ENCODE measurements around the gene DPP8.

DPP8 gene

GRCh38 chr15:65535192-65535591, 17.7 kb upstream of the DPP8 start:
- Histone ChIP-seq H3K4me1 (no peaks in the 10 kb centered on the region), H2AFZ (no peak overlapping the region), H3K79me2 (peaks cover 7% of the 10 kb centered on the region), H3K4me2 (ENCODE audit: low read length) (no peak overlapping the region), H3K27ac (no peak overlapping the region), H3K4me3 (ENCODE audit: low read depth, low read length) (no peak overlapping the region), H3K9ac (no peak overlapping the region), H3K9me3 (ENCODE audit: control insufficient read depth, low read length) (no peaks in the 10 kb centered on the region), H3K36me3 (ENCODE audit: control insufficient read depth, insufficient read depth, low read length) (no peaks in the 10 kb centered on the region), H3K27me3 (ENCODE audit: control insufficient read depth, insufficient read depth, low read length) (no peaks in the 10 kb centered on the region)
- TF ChIP-seq, protein P1, sequence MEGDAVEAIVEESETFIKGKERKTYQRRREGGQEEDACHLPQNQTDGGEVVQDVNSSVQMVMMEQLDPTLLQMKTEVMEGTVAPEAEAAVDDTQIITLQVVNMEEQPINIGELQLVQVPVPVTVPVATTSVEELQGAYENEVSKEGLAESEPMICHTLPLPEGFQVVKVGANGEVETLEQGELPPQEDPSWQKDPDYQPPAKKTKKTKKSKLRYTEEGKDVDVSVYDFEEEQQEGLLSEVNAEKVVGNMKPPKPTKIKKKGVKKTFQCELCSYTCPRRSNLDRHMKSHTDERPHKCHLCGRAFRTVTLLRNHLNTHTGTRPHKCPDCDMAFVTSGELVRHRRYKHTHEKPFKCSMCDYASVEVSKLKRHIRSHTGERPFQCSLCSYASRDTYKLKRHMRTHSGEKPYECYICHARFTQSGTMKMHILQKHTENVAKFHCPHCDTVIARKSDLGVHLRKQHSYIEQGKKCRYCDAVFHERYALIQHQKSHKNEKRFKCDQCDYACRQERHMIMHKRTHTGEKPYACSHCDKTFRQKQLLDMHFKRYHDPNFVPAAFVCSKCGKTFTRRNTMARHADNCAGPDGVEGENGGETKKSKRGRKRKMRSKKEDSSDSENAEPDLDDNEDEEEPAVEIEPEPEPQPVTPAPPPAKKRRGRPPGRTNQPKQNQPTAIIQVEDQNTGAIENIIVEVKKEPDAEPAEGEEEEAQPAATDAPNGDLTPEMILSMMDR (IDR thresholded peaks at IDR 0.05), result no peak

GRCh38 chr15:65533057-65533756, 15.7 kb upstream of the DPP8 start:
- H2AFZ ChIP-seq, result no peak overlapping the region
- no peak overlapping the region for H3K4me3 ChIP-seq (ENCODE audit: low read depth, low read length)
- H3K4me1 ChIP-seq, result no peaks in the 10 kb centered on the region
- no peak overlapping the region for H3K9ac ChIP-seq
- H3K27ac ChIP-seq, result no peak overlapping the region
- no peaks in the 10 kb centered on the region for H3K9me3 ChIP-seq (ENCODE audit: control insufficient read depth, low read length)
- no peaks in the 10 kb centered on the region for H3K36me3 ChIP-seq (ENCODE audit: control insufficient read depth, insufficient read depth, low read length)
- TF ChIP-seq, protein P1 (IDR thresholded peaks at IDR 0.05), result no peak
- H3K27me3 ChIP-seq (ENCODE audit: control insufficient read depth, insufficient read depth, low read length), result no peaks in the 10 kb centered on the region
- H3K4me2 ChIP-seq (ENCODE audit: low read length), result no peak overlapping the region
- peaks cover 10% of the 10 kb centered on the region for H3K79me2 ChIP-seq

GRCh38 chr15:65532738-65533051, 15.2 kb upstream of the DPP8 start:
- Histone ChIP-seq H3K27ac (no peak overlapping the region), H3K4me3 (ENCODE audit: low read depth, low read length) (no peak overlapping the region), H3K4me2 (ENCODE audit: low read length) (no peak overlapping the region), H3K36me3 (ENCODE audit: control insufficient read depth, insufficient read depth, low read length) (no peaks in the 10 kb centered on the region), H3K27me3 (ENCODE audit: control insufficient read depth, insufficient read depth, low read length) (no peaks in the 10 kb centered on the region), H3K4me1 (no peaks in the 10 kb centered on the region), H3K9ac (no peak overlapping the region), H3K79me2 (peaks cover 10% of the 10 kb centered on the region), H3K9me3 (ENCODE audit: control insufficient read depth, low read length) (no peaks in the 10 kb centered on the region), H2AFZ (no peak overlapping the region)
- TF ChIP-seq, protein P1 (IDR thresholded peaks at IDR 0.05), result no peak

DNA sequence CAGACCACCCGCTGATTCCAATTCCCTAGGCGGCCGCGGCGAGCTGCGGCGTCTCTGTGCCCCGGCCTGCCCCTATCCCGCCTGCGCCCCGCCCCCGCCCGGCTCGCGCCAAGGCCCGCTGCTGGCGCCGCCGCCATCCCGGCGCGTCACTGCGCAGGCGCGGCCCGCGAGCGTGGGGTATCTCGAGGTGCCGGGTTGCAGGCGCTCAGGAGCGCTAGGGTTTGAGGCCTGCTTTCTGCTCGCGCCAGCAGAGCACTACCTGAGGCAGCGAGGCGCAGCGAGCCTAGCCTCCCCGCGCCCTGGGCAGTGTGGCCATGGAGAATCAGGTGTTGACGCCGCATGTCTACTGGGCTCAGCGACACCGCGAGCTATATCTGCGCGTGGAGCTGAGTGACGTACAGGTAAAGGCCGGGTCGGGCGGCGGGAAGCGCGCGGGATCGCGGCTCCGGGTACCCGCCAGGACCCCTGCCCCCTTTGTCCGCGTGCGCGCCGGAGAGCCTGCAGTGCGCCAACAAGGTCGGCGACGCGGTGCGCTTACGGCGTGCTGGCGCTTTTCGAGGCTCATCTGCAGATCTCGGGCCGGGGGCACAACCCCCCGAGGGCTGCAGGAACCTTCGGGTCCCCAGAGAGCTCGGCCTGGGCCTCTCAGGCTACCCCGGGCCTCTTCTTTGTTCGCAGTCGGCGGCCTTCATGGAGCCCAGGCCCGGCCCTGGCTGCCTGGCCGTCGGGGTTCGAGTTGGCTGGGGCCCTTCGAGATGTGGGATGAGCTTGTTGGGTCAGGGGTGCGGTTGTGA, 13.0 kb upstream of the DPP8 start, which contains the start of gene HACD3:
Gene HACD3, plus strand, starts transcription at position 146 of the 794 bp plus-strand sequence. Its CDS starts 169 bp downstream, at position 315.
- H3K79me2 ChIP-seq, result peaks cover 10% of the 10 kb centered on the region
- TF ChIP-seq, protein P1 (IDR thresholded peaks at IDR 0.05), result no peak
- no peak within 1 kb of the TSS for H3K9ac ChIP-seq
- H3K9me3 ChIP-seq (ENCODE audit: control insufficient read depth, low read length), result no peaks in the 10 kb centered on the region
- H3K4me3 ChIP-seq (ENCODE audit: low read depth, low read length), result peak within 1 kb of the TSS; percentile 84
- H2AFZ ChIP-seq, result peak within 1 kb of the TSS; percentile 97
- no peaks in the 10 kb centered on the region for H3K36me3 ChIP-seq (ENCODE audit: control insufficient read depth, insufficient read depth, low read length)
- H3K4me2 ChIP-seq (ENCODE audit: low read length), result peak within 1 kb of the TSS; percentile 93
- H3K27ac ChIP-seq, result peak within 1 kb of the TSS; percentile 49
- no peaks in the 10 kb centered on the region for H3K27me3 ChIP-seq (ENCODE audit: control insufficient read depth, insufficient read depth, low read length)
- no peaks in the 10 kb centered on the region for H3K4me1 ChIP-seq
